NCI-H748 (cell line): ENCODE results near the gene KREMEN1.

Source experiments
- DNase-seq: peaks from one replicate; lab custom pipeline; 2025; ENCODE audit not compliant: unreplicated experiment; lab: John Stamatoyannopoulos, UW

KREMEN1 gene

GRCh38 chr22:29175312-29175835, 102.5 kb downstream of the KREMEN1 start:
- DNase-seq: no peak

- DNase-seq: no peak
These were observed 111.4 kb downstream of the KREMEN1 start for GRCh38 chr22:29183971-29184848.

- DNase-seq: no peak
These were observed 112.1 kb downstream of the KREMEN1 start for GRCh38 chr22:29184849-29185490.

GRCh38 chr22:29186302-29186701, 113.5 kb downstream of the KREMEN1 start:
- no peak for DNase-seq

- DNase-seq: no peak
These were observed 115.0 kb downstream of the KREMEN1 start for GRCh38 chr22:29187831-29188230.

GRCh38 chr22:29190051-29190450, 117.2 kb downstream of the KREMEN1 start:
- DNase-seq: no peak

- no peak for DNase-seq
These were observed 118.1 kb downstream of the KREMEN1 start for GRCh38 chr22:29190918-29191317.

- no peak for DNase-seq
These were observed 120.2 kb downstream of the KREMEN1 start for GRCh38 chr22:29193021-29193420.

GRCh38 chr22:29194184-29194583, 121.3 kb downstream of the KREMEN1 start:
- no peak for DNase-seq

GRCh38 chr22:29195118-29195963, 122.5 kb downstream of the KREMEN1 start:
- DNase-seq: no peak

GRCh38 chr22:29195964-29196666, 123.3 kb downstream of the KREMEN1 start:
- no peak for DNase-seq

- DNase-seq: no peak
These were observed 124.3 kb downstream of the KREMEN1 start for GRCh38 chr22:29197096-29197495.

- DNase-seq: no peak
These were observed 125.4 kb downstream of the KREMEN1 start for GRCh38 chr22:29198240-29198639.

- no peak for DNase-seq
These were observed 127.0 kb downstream of the KREMEN1 start for GRCh38 chr22:29199702-29200400.

GRCh38 chr22:29200901-29201300, 128.1 kb downstream of the KREMEN1 start:
- no peak for DNase-seq

- DNase-seq: no peak
These were observed 128.9 kb downstream of the KREMEN1 start for GRCh38 chr22:29201782-29202181.

GRCh38 chr22:29202212-29203192, 129.7 kb downstream of the KREMEN1 start:
- peak; percentile 77 for DNase-seq

GRCh38 chr22:29203488-29204454, 130.9 kb downstream of the KREMEN1 start:
- DNase-seq: no peak
